GM12878 (cell line): Measurements from ENCODE around the gene HOXD11. TPM values are rescaled to one million over a fixed set of nuclear protein-coding genes. Genes with fewer than 3 reads are reported as not detected.

Experiments used
- ATAC-seq: fragments of 200-7000 bp; cut with Tn5 transposase; 3 replicates; pipeline ENCODE4 v1.9.1; 2020; ENCODE audit warnings: mild to moderate bottlenecking, moderate library complexity
- BruUV-seq: library from RNA; stranded (reverse); fragments of 400-500 nt; replicated peaks from 2 replicates; lab custom pipeline; 2021; lab: Mats Ljungman, UMichigan
- CTCF ChIA-PET: fragments of 300-600 bp; sonication (Branson Sonifier 250); formaldehyde crosslinking; extraction: SDS; loops from one replicate; lab custom pipeline; 2021; ENCODE audit warnings: inconsistent platforms; lab: Yijun Ruan, JAX
- POLR2A ChIA-PET: fragments of 350-600 bp; formaldehyde crosslinking; extraction: SDS; loops from one replicate; lab custom pipeline; 2021; ENCODE audit warnings: inconsistent platforms; lab: Charles Lee
- RAD21 ChIA-PET: fragments of 300-600 bp; sonication (Branson Sonifier 250); formaldehyde crosslinking; loops from one replicate; lab custom pipeline; 2023; ENCODE audit warnings: antibody characterized with exemption; ENCODE audit not compliant: unreplicated experiment; lab: Charles Lee
- SMC1A ChIA-PET: fragments of 300-600 bp; sonication (Branson Sonifier 250); formaldehyde crosslinking; loops from one replicate; lab custom pipeline; 2023; ENCODE audit not compliant: unreplicated experiment, uncharacterized antibody; lab: Charles Lee
- DNase-seq: peaks from one replicate; pipeline ENCODE4 v3.0.0-alpha.2; 2011; ENCODE audit warnings: low read depth, low spot score
- FAIRE-seq: peaks from 3 replicates; lab custom pipeline; 2011; peaks lifted over from hg19 to GRCh38; lab: Jason Lieb, UNC
- H2AFZ ChIP-seq: 2 replicates; pipeline ENCODE4 v1.6.0; 2011; ENCODE audit warnings: low read depth, low read length, control low read depth; ENCODE audit not compliant: control insufficient read depth
- H3K27ac ChIP-seq: 2 replicates; pipeline ENCODE4 v1.5.1; 2011; ENCODE audit warnings: control low read depth; ENCODE audit not compliant: control insufficient read depth, insufficient read depth
- H3K27me3 ChIP-seq, 2 experiments: replicated peaks in 1 of 2; 2 replicates each; pipeline versions ENCODE4 v1.6.0 to v1.6.1; 2011; ENCODE audit warnings: low read length in 1 of 2; ENCODE audit not compliant: control insufficient read depth in 2 of 2, insufficient read depth in 2 of 2
- H3K36me3 ChIP-seq, 2 experiments: 2 replicates each; pipeline ENCODE4 v1.5.1; 2011; ENCODE audit warnings: low read length in 1 of 2; ENCODE audit not compliant: control insufficient read depth in 2 of 2, insufficient read depth in 2 of 2
- H3K4me1 ChIP-seq: 2 replicates; pipeline ENCODE4 v1.6.1; 2011; ENCODE audit warnings: mild to moderate bottlenecking, low read length, moderate library complexity, mixed read lengths; ENCODE audit not compliant: control insufficient read depth, insufficient read depth
- H3K4me2 ChIP-seq: 2 replicates; pipeline ENCODE4 v1.6.0; 2011; ENCODE audit warnings: control low read depth; ENCODE audit not compliant: control insufficient read depth, insufficient read depth
- H3K4me3 ChIP-seq: fragments of 200-600 bp; sonication (generic); 2 replicates; pipeline ENCODE4 v1.5.1; 2016
- H3K79me2 ChIP-seq: 2 replicates; pipeline ENCODE4 v1.6.0; 2011; ENCODE audit warnings: low read length; ENCODE audit not compliant: control insufficient read depth, insufficient read depth
- H3K9ac ChIP-seq: 2 replicates; pipeline ENCODE4 v1.8.0; 2011; ENCODE audit warnings: low read length, control low read depth, mixed read lengths; ENCODE audit not compliant: control insufficient read depth, insufficient read depth
- H3K9me3 ChIP-seq: replicated peaks from 3 replicates; pipeline ENCODE4 v1.5.1; 2011; ENCODE audit warnings: mild to moderate bottlenecking, low read length; ENCODE audit not compliant: control insufficient read depth, insufficient read depth
- H4K20me1 ChIP-seq: 2 replicates; pipeline ENCODE4 v1.6.0; 2011; ENCODE audit not compliant: control insufficient read depth, insufficient read depth
- ATF7 ChIP-seq: fragments of 450-650 bp; IDR thresholded peaks from 2 replicates; pipeline ENCODE4 v1.6.1; 2016; ENCODE audit warnings: low read depth, mild to moderate bottlenecking
- FOXK2 ChIP-seq: fragments of 450-650 bp; IDR thresholded peaks from 2 replicates; pipeline ENCODE4 v1.6.1; 2017; ENCODE audit warnings: mild to moderate bottlenecking, moderate library complexity
- GABPA ChIP-seq: IDR thresholded peaks from 2 replicates; pipeline ENCODE4 v1.6.1; 2014; ENCODE audit warnings: antibody characterized with exemption, low read depth, mild to moderate bottlenecking, inconsistent platforms
- JUNB ChIP-seq: IDR thresholded peaks from 2 replicates; pipeline ENCODE4 v1.6.1; 2016; ENCODE audit warnings: antibody characterized with exemption, mild to moderate bottlenecking
- LARP7 ChIP-seq: fragments of 450-650 bp; IDR thresholded peaks from 2 replicates; pipeline ENCODE4 v1.6.1; 2017; ENCODE audit warnings: mild to moderate bottlenecking
- NFYB ChIP-seq: IDR thresholded peaks from 2 replicates; pipeline ENCODE4 v1.6.1; 2011; ENCODE audit warnings: low read depth, mild to moderate bottlenecking, low read length, improper control_type of control experiment, moderate library complexity; ENCODE audit not compliant: insufficient read depth
- POLR2AphosphoS2 ChIP-seq: IDR thresholded peaks from 2 replicates; pipeline ENCODE4 v1.6.1; 2011; ENCODE audit warnings: low read depth, mild to moderate bottlenecking, low read length, improper control_type of control experiment, moderate library complexity
- RAD21 ChIP-seq: IDR thresholded peaks from 2 replicates; pipeline ENCODE4 v1.6.1; 2011; ENCODE audit warnings: mild to moderate bottlenecking, low read depth, low read length, moderate library complexity; ENCODE audit not compliant: insufficient read depth
- SP1 ChIP-seq: IDR thresholded peaks from one replicate; pipeline ENCODE4 v1.6.1; 2011; ENCODE audit warnings: low read depth, low read length
- STAT1 ChIP-seq: fragments of 450-650 bp; conservative IDR thresholded peaks from 2 replicates; pipeline ENCODE4 v1.6.1; 2014; ENCODE audit warnings: antibody characterized with exemption, mild to moderate bottlenecking
- ZNF207 ChIP-seq: fragments of 450-650 bp; IDR thresholded peaks from 2 replicates; pipeline ENCODE4 v1.6.1; 2014; ENCODE audit warnings: antibody characterized with exemption, mild to moderate bottlenecking, borderline replicate concordance
- WGBS: methylation state at CpG from one replicate; pipeline ENCODE4 v1.1.6; 2016; ENCODE audit warnings: low lambda C conversion rate; ENCODE audit not compliant: insufficient replicate concordance, insufficient coverage; ENCODE audit errors: missing lambda C conversion rate; 5-methylcytosine and 5-hydroxymethylcytosine counted together
- in situ Hi-C: fragments of 300-500 bp; cut with MboI; formaldehyde crosslinking; loops from 9 replicates; pipeline ENCODE4 v1.14.3; 2018; ENCODE audit warnings: mixed read lengths
- intact Hi-C: fragments of 100-400 bp; cut with micrococcal nuclease; formaldehyde crosslinking; loops from one replicate; pipeline ENCODE4 v1.14.2; 2022; ENCODE audit not compliant: unreplicated experiment
- polyA plus RNA-seq, 11 experiments: library from polyadenylated mRNA; depleted of rRNA in 4 of 11; unstranded in 6 of 11; stranded (reverse) in 5 of 11; fragments of >200 nt; fragmentation: Nextera tagmentation in 4 of 11; fragmentation: Illumina TruSeq in 1 of 11; extraction: Ambion mirVana in 4 of 11; extraction: Trizol in 1 of 11; gene quantifications; 1 replicate in 1 of 11; 2 replicates in 10 of 11; pipeline versions ENCODE4 v1.2.1 to v1.2.3, GENCODE V29; 2011 to 2016; ENCODE audit warnings: inconsistent platforms in 2 of 11, missing spikeins in 2 of 11, low read depth in 1 of 11
- total RNA-seq, 4 experiments: library from RNA; depleted of rRNA in 3 of 4; stranded (reverse); fragments of >200 nt in 3 of 4; fragmentation: Illumina TruSeq in 1 of 4; extraction: Trizol in 1 of 4; gene quantifications; 2 replicates each; pipeline versions ENCODE4 v1.2.1 to v1.2.3, GENCODE V29; 2013 to 2021
- TF ChIP-seq, protein P1 (sequence below): fragments of 450-650 bp; formaldehyde crosslinking; IDR thresholded peaks from 2 replicates; pipeline ENCODE4 v1.4.0; 2022; ENCODE audit warnings: mild to moderate bottlenecking, moderate library complexity
- TF ChIP-seq, protein P2 (sequence below): fragments of 450-650 bp; conservative IDR thresholded peaks from 2 replicates; pipeline ENCODE4 v1.6.1; 2017; ENCODE audit warnings: mild to moderate bottlenecking, moderate library complexity
- TF ChIP-seq, protein P3 (sequence below): fragments of 450-650 bp; IDR thresholded peaks from 2 replicates; pipeline ENCODE4 v1.6.1; 2017; ENCODE audit warnings: mild to moderate bottlenecking

Gene HOXD11
- total and polyA plus RNA-seq, 10 of the 15 experiments (the other 5 are each of a cell fraction or from before 2014, with no cell fraction given) = not detected

DNA sequence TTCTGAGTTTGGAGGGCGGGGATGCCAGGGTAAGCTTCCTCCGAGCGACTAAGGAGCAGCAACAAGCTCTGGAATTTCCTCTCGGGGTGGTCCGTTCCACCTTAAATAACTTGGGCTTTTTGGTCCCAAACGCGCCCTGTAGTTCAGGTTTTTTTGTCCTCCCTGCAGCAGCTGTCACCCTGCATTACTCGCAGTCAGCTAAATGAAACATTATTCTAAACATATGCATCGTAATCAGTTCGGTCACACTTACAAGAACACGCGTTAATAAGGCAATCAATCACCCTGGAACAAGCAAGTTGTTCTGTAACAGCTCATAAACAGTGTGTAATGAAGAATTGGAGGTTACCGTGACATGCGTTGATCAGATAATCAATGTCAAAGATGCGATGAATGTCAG is 31.6 kb upstream of the HOXD11 start:
- RAD21 ChIA-PET = no interaction called here
- CTCF ChIA-PET = interaction anchor here (0.8 to 2.0 kb wide), 3 partner anchors 22 to 388 kb away, joined by 3 to 8 read pairs (median 5); no protein-coding TSS in a partner anchor
- in situ Hi-C loops (no loop called here), intact Hi-C loops (no loop called here)
- H3K36me3 ChIP-seq = no peaks in the 10 kb centered on the region
- no peak overlapping the region for H3K4me3 ChIP-seq
- no peaks in the 10 kb centered on the region for H3K4me1 ChIP-seq
- WGBS = 32% methylated on average over 15 of the region's 15 CpGs
- SMC1A ChIA-PET = interaction anchor here (1.1 to 1.6 kb wide), 2 partner anchors 10 to 385 kb away, joined by 3 to 4 read pairs; no protein-coding TSS in a partner anchor
- H3K27ac ChIP-seq = no peak overlapping the region
- H3K27me3 ChIP-seq = peaks cover 6 to 31% of the 10 kb centered on the region in 2 experiments
- no peaks in the 10 kb centered on the region for H3K79me2 ChIP-seq
- no peak overlapping the region for H3K4me2 ChIP-seq
- no peak for FAIRE-seq
- ATAC-seq = no peak
- peaks cover 2% of the 10 kb centered on the region; the same call in 2 of the 3 replicates for H3K9me3 ChIP-seq
- H2AFZ ChIP-seq = no peak overlapping the region
- BruUV-seq = no TSS peak
- TF ChIP-seq, protein P1, sequence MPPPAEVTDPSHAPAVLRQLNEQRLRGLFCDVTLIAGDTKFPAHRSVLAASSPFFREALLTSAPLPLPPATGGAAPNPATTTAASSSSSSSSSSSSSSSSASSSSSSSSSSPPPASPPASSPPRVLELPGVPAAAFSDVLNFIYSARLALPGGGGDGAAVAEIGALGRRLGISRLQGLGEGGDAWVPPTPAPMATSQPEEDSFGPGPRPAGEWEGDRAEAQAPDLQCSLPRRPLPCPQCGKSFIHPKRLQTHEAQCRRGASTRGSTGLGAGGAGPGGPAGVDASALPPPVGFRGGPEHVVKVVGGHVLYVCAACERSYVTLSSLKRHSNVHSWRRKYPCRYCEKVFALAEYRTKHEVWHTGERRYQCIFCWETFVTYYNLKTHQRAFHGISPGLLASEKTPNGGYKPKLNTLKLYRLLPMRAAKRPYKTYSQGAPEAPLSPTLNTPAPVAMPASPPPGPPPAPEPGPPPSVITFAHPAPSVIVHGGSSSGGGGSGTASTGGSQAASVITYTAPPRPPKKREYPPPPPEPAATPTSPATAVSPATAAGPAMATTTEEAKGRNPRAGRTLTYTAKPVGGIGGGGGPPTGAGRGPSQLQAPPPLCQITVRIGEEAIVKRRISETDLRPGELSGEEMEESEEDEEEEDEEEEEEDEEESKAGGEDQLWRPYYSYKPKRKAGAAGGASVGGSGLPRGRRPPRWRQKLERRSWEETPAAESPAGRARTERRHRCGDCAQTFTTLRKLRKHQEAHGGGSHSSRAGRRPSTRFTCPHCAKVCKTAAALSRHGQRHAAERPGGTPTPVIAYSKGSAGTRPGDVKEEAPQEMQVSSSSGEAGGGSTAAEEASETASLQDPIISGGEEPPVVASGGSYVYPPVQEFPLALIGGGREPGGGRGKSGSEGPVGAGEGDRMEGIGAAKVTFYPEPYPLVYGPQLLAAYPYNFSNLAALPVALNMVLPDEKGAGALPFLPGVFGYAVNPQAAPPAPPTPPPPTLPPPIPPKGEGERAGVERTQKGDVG (CRISPR knock-in tag) = no peak
- TF ChIP-seq NFYB (no peak), RAD21 (no peak), SP1 (no peak), FOXK2 (no peak), GABPA (no peak), ATF7 (no peak), JUNB (no peak), POLR2AphosphoS2 (no peak), ZNF207 (no peak), STAT1 (no peak), LARP7 (no peak)
- TF ChIP-seq, protein P2, sequence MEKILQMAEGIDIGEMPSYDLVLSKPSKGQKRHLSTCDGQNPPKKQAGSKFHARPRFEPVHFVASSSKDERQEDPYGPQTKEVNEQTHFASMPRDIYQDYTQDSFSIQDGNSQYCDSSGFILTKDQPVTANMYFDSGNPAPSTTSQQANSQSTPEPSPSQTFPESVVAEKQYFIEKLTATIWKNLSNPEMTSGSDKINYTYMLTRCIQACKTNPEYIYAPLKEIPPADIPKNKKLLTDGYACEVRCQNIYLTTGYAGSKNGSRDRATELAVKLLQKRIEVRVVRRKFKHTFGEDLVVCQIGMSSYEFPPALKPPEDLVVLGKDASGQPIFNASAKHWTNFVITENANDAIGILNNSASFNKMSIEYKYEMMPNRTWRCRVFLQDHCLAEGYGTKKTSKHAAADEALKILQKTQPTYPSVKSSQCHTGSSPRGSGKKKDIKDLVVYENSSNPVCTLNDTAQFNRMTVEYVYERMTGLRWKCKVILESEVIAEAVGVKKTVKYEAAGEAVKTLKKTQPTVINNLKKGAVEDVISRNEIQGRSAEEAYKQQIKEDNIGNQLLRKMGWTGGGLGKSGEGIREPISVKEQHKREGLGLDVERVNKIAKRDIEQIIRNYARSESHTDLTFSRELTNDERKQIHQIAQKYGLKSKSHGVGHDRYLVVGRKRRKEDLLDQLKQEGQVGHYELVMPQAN = no peak
- TF ChIP-seq, protein P3, sequence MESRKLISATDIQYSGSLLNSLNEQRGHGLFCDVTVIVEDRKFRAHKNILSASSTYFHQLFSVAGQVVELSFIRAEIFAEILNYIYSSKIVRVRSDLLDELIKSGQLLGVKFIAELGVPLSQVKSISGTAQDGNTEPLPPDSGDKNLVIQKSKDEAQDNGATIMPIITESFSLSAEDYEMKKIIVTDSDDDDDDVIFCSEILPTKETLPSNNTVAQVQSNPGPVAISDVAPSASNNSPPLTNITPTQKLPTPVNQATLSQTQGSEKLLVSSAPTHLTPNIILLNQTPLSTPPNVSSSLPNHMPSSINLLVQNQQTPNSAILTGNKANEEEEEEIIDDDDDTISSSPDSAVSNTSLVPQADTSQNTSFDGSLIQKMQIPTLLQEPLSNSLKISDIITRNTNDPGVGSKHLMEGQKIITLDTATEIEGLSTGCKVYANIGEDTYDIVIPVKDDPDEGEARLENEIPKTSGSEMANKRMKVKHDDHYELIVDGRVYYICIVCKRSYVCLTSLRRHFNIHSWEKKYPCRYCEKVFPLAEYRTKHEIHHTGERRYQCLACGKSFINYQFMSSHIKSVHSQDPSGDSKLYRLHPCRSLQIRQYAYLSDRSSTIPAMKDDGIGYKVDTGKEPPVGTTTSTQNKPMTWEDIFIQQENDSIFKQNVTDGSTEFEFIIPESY = no peak
- no peak overlapping the region for H3K9ac ChIP-seq
- no peaks in the 10 kb centered on the region for H4K20me1 ChIP-seq
- POLR2A ChIA-PET = no interaction called here
- DNase-seq = no peak
